HCT116 (cell line): ENCODE results near the gene TLE3. TPM values are rescaled to one million over a fixed set of nuclear protein-coding genes. Genes with fewer than 3 reads are reported as not detected.

Experiments used
- ATAC-seq: fragments of 200-7000 bp; cut with Tn5 transposase; 2 replicates; pipeline ENCODE4 v1.9.1; 2020; ENCODE audit warnings: mild to moderate bottlenecking, moderate library complexity
- BruUV-seq: library from RNA; stranded (reverse); fragments of 400-500 nt; replicated peaks from 2 replicates; lab custom pipeline; 2021; lab: Mats Ljungman, UMichigan
- CTCF ChIA-PET: fragments of 300-600 bp; sonication (Branson Sonifier 250); formaldehyde crosslinking; loops from one replicate; lab custom pipeline; 2021; ENCODE audit warnings: antibody characterized with exemption; lab: Charles Lee
- POLR2A ChIA-PET: fragments of 300-600, 350-600 bp; sonication (Branson Sonifier 250); formaldehyde crosslinking; loops from one replicate; lab custom pipeline; 2021; ENCODE audit warnings: antibody characterized with exemption; lab: Charles Lee
- RAD21 ChIA-PET, 2 experiments: fragments of 300-600 bp; sonication (Branson Sonifier 250); formaldehyde crosslinking; loops; one replicate each; lab custom pipeline; 2023; ENCODE audit warnings: low total read pairs in 2 of 2; ENCODE audit not compliant: uncharacterized antibody in 2 of 2, unreplicated experiment in 2 of 2, low non-redundant PET in 1 of 2; lab: Charles Lee
- DNase-seq: peaks from one replicate; pipeline ENCODE4 v3.0.0-alpha.2; 2010; ENCODE audit warnings: low read depth, low spot score
- H2AFZ ChIP-seq: fragments of 200-600 bp; shearing (Covaris generic), sonication (generic); 2 replicates; pipeline ENCODE4 v1.6.1; 2017; ENCODE audit warnings: low read depth, mixed run types, mixed read lengths, antibody characterized with exemption, low read length; ENCODE audit not compliant: poor library complexity, severe bottlenecking
- H3K27ac ChIP-seq: 2 replicates; pipeline ENCODE4 v1.5.1; 2012; ENCODE audit warnings: low read depth, low read length
- H3K27me3 ChIP-seq: fragments of 200-600 bp; sonication (generic); 2 replicates; pipeline ENCODE4 v1.6.1; 2016; ENCODE audit warnings: mixed run types, low read length, mixed read lengths; ENCODE audit not compliant: insufficient read depth
- H3K36me3 ChIP-seq, 2 experiments: fragments of 200-500 bp in 1 of 2; fragments of 200-600 bp in 1 of 2; sonication (Bioruptor generic) in 1 of 2; sonication (generic) in 1 of 2; 2 replicates each; pipeline versions ENCODE4 v1.5.1 to v1.6.1; 2014 to 2016; ENCODE audit warnings: low read length in 2 of 2, inconsistent platforms in 1 of 2, mixed read lengths in 1 of 2, mixed run types in 1 of 2; ENCODE audit not compliant: insufficient read depth in 2 of 2, control insufficient read depth in 1 of 2
- H3K4me1 ChIP-seq, 2 experiments: fragments of 200-600 bp in 1 of 2; sonication (generic) in 1 of 2; 2 replicates each; pipeline versions ENCODE4 v1.5.1 to v1.6.1; 2012 to 2017; ENCODE audit warnings: low read length in 2 of 2, inconsistent platforms in 1 of 2, mild to moderate bottlenecking in 1 of 2, mixed read lengths in 1 of 2, mixed run types in 1 of 2, moderate library complexity in 1 of 2; ENCODE audit not compliant: insufficient read depth in 2 of 2, control insufficient read depth in 1 of 2
- H3K4me2 ChIP-seq: fragments of 200-600 bp; sonication (generic); 2 replicates; pipeline ENCODE4 v1.6.1; 2017; ENCODE audit warnings: mixed run types, low read length, mixed read lengths
- H3K4me3 ChIP-seq, 2 experiments: fragments of 200-600 bp in 1 of 2; sonication (generic) in 1 of 2; replicated peaks in 1 of 2; 2 replicates each; pipeline ENCODE4 v1.5.1; 2011 to 2016; ENCODE audit warnings: low read length in 2 of 2, control low read depth in 1 of 2, low read depth in 1 of 2, mild to moderate bottlenecking in 1 of 2, mixed read lengths in 1 of 2, mixed run types in 1 of 2
- H3K79me2 ChIP-seq: fragments of 200-600 bp; sonication (generic); 2 replicates; pipeline ENCODE4 v1.6.1; 2017; ENCODE audit warnings: mild to moderate bottlenecking, mixed run types, low read length, moderate library complexity, mixed read lengths; ENCODE audit not compliant: insufficient read depth
- H3K9ac ChIP-seq: fragments of 200-600 bp; sonication (generic); 2 replicates; pipeline ENCODE4 v1.6.1; 2016; ENCODE audit warnings: low read length, mixed read lengths
- H3K9me2 ChIP-seq: fragments of 200-600 bp; sonication (generic), shearing (Covaris generic); 2 replicates; pipeline ENCODE4 v1.6.1; 2017; ENCODE audit warnings: mixed run types, mild to moderate bottlenecking, moderate library complexity; ENCODE audit not compliant: insufficient read depth
- H3K9me3 ChIP-seq, 2 experiments: fragments of 200-500 bp in 1 of 2; fragments of 200-600 bp in 1 of 2; sonication (Bioruptor generic) in 1 of 2; sonication (generic) in 1 of 2; 2 replicates each; pipeline ENCODE4 v1.6.1; 2014 to 2017; ENCODE audit warnings: low read length in 2 of 2, mixed read lengths in 2 of 2, inconsistent platforms in 1 of 2, low read depth in 1 of 2, mild to moderate bottlenecking in 1 of 2, mixed run types in 1 of 2, moderate library complexity in 1 of 2; ENCODE audit not compliant: control insufficient read depth in 1 of 2, insufficient read depth in 1 of 2
- H4K20me1 ChIP-seq: fragments of 200-600 bp; sonication (generic), shearing (Covaris generic); 2 replicates; pipeline ENCODE4 v1.6.1; 2017; ENCODE audit warnings: mixed run types, mild to moderate bottlenecking, moderate library complexity; ENCODE audit not compliant: insufficient read depth
- EGR1 ChIP-seq: IDR thresholded peaks from 2 replicates; pipeline ENCODE4 v1.6.1; 2012; ENCODE audit warnings: low read depth
- EZH2 ChIP-seq: fragments of 200-600 bp; sonication (generic); IDR thresholded peaks from 2 replicates; pipeline ENCODE4 v1.6.1; 2017; ENCODE audit warnings: antibody characterized with exemption, mixed run types
- JUND ChIP-seq: IDR thresholded peaks from 2 replicates; pipeline ENCODE4 v1.6.1; 2012
- POLR2A ChIP-seq: IDR thresholded peaks from 2 replicates; pipeline ENCODE4 v1.7.0; 2011; ENCODE audit warnings: borderline replicate concordance; ENCODE audit not compliant: insufficient read depth, insufficient read length; ENCODE audit errors: extremely low read depth
- POLR2AphosphoS5 ChIP-seq: IDR thresholded peaks from 2 replicates; pipeline ENCODE4 v1.6.1; 2011; ENCODE audit warnings: mild to moderate bottlenecking, low read depth, low read length, moderate library complexity
- REST ChIP-seq: IDR thresholded peaks from 2 replicates; pipeline ENCODE4 v1.6.1; 2012; ENCODE audit warnings: low read depth
- SIN3A ChIP-seq: IDR thresholded peaks from 2 replicates; pipeline ENCODE4 v1.6.1; 2012; ENCODE audit warnings: low read depth
- SP1 ChIP-seq: IDR thresholded peaks from 2 replicates; pipeline ENCODE4 v1.6.1; 2012; ENCODE audit warnings: low read depth
- ZBTB33 ChIP-seq: IDR thresholded peaks from 2 replicates; pipeline ENCODE4 v1.6.1; 2011; ENCODE audit warnings: mild to moderate bottlenecking, low read length, moderate library complexity; ENCODE audit not compliant: insufficient replicate concordance; ENCODE audit errors: extremely low read depth
- ZFX ChIP-seq: fragments of 450-650 bp; IDR thresholded peaks from 2 replicates; pipeline ENCODE4 v1.6.1; 2017
- intact Hi-C: fragments of 100-400 bp; cut with micrococcal nuclease; formaldehyde crosslinking; loops from 2 replicates; pipeline ENCODE4 v1.10.0; 2022
- total RNA-seq: library from RNA; stranded (reverse); gene quantifications from one replicate; pipeline ENCODE4 v1.2.1, GENCODE V29; 2021; ENCODE audit not compliant: unreplicated experiment
- TF ChIP-seq, protein P1 (sequence below), 3 experiments: fragments of 200-600 bp in 1 of 3; sonication (generic) in 1 of 3; IDR thresholded peaks in 2 of 3; conservative IDR thresholded peaks in 1 of 3; 2 replicates each; pipeline ENCODE4 v1.5.1; 2012 to 2017; ENCODE audit warnings: low read depth in 2 of 3, low read length in 2 of 3, antibody characterized with exemption in 1 of 3, borderline replicate concordance in 1 of 3, control low read depth in 1 of 3, mild to moderate bottlenecking in 1 of 3, mixed read lengths in 1 of 3, mixed run types in 1 of 3, moderate library complexity in 1 of 3; ENCODE audit not compliant: insufficient read depth in 1 of 3
- TF ChIP-seq, protein P2 (sequence below): IDR thresholded peaks from 2 replicates; pipeline ENCODE4 v1.6.1; 2012

The TLE3 gene
- total RNA-seq, 1 experiment from 2014 or later: 53.9 TPM

- TF ChIP-seq, protein P1, sequence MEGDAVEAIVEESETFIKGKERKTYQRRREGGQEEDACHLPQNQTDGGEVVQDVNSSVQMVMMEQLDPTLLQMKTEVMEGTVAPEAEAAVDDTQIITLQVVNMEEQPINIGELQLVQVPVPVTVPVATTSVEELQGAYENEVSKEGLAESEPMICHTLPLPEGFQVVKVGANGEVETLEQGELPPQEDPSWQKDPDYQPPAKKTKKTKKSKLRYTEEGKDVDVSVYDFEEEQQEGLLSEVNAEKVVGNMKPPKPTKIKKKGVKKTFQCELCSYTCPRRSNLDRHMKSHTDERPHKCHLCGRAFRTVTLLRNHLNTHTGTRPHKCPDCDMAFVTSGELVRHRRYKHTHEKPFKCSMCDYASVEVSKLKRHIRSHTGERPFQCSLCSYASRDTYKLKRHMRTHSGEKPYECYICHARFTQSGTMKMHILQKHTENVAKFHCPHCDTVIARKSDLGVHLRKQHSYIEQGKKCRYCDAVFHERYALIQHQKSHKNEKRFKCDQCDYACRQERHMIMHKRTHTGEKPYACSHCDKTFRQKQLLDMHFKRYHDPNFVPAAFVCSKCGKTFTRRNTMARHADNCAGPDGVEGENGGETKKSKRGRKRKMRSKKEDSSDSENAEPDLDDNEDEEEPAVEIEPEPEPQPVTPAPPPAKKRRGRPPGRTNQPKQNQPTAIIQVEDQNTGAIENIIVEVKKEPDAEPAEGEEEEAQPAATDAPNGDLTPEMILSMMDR (IDR thresholded peaks at IDR 0.05 in 2 of 3, conservative IDR thresholded peaks at IDR 0.05 in 1 of 3; ENCODE audit: borderline replicate concordance in 1 of 3, insufficient read depth in 1 of 3, low read depth in 2 of 3, low read length in 2 of 3): no peak
- TF ChIP-seq JUND (no peak), POLR2AphosphoS5 (no peak), REST (no peak), EZH2 (no peak)
- TF ChIP-seq, protein P2, sequence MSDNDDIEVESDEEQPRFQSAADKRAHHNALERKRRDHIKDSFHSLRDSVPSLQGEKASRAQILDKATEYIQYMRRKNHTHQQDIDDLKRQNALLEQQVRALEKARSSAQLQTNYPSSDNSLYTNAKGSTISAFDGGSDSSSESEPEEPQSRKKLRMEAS: no peak
These were observed 4.0 kb downstream of the TLE3 start (continued) for GRCh38 chr15:70093481-70094319.

DNA sequence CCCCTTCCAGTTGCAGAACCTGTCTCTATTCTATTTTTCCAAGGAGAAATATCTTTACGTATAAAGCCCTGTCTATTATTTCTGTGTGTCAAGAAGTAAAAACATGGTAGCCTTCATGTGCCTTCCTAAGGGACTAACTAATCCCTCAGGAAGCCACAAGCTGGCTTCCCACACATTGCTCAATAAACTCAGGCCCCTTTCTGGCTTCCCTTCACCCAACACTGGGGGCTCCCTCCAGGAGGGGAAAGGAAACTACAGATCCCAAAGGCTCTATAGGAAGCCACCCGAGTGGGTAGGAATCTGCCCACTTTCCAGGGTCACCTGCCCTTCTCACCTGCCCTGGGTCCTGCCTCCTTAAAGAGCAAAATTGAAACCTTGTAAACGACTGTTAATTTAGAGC is 4.6 kb downstream of the TLE3 start:
- ATAC-seq (no peak), DNase-seq (no peak)
- Histone ChIP-seq H3K9me3 (no peaks in the 10 kb centered on the region), H2AFZ (no peak overlapping the region), H3K79me2 (peaks cover 85% of the 10 kb centered on the region), H3K27ac (no peak overlapping the region), H3K27me3 (no peaks in the 10 kb centered on the region), H3K4me2 (no peak overlapping the region), H3K36me3 (peaks cover 34 to 45% of the 10 kb centered on the region in 2 experiments), H3K4me3 (no peak overlapping the region), H4K20me1 (no peaks in the 10 kb centered on the region), H3K9me2 (no peaks in the 10 kb centered on the region), H3K9ac (no peak overlapping the region), H3K4me1 (peaks cover 4 to 14% of the 10 kb centered on the region in 2 experiments; a peak in 3 of 4 replicates)
- CTCF ChIA-PET: no interaction called here
- intact Hi-C loops: no loop called here
- BruUV-seq: no TSS peak
- RAD21 ChIA-PET: no interaction called here
- POLR2A ChIA-PET: no interaction called here
- TF ChIP-seq SIN3A: no peak
- TF ChIP-seq ZFX: no peak
- no peak for TF ChIP-seq ZBTB33
- no peak for TF ChIP-seq POLR2A
- TF ChIP-seq POLR2AphosphoS5: no peak
- TF ChIP-seq, protein P1 (IDR thresholded peaks at IDR 0.05 in 2 of 3, conservative IDR thresholded peaks at IDR 0.05 in 1 of 3; ENCODE audit: borderline replicate concordance in 1 of 3, insufficient read depth in 1 of 3, low read depth in 2 of 3, low read length in 2 of 3): no peak
- TF ChIP-seq SP1: no peak
- no peak for TF ChIP-seq EGR1
- no peak for TF ChIP-seq EZH2
- TF ChIP-seq, protein P2: no peak
